IgD-negative memory B cell (primary cell): Measurements from ENCODE around the gene FXYD2. TPM values are rescaled to one million over a fixed set of nuclear protein-coding genes. Genes with fewer than 3 reads are reported as not detected.
A peak's percentile ranks its signal among the peaks of the same experiment; 100 is the strongest.

Source experiments
- H3K27ac Mint-ChIP-seq, 3 donors: one replicate each; pipeline ENCODE4 v1.8.0; 2020 to 2022; ENCODE audit warnings: mild to moderate bottlenecking in 3 of 3, mixed read lengths in 3 of 3, moderate library complexity in 1 of 3
- H3K27me3 Mint-ChIP-seq: one replicate; pipeline ENCODE4 v1.8.0; 2021; ENCODE audit warnings: mixed read lengths
- H3K36me3 Mint-ChIP-seq: one replicate; pipeline ENCODE4 v1.8.0; 2020; ENCODE audit warnings: mild to moderate bottlenecking, mixed read lengths
- H3K4me1 Mint-ChIP-seq, 3 donors: one replicate each; pipeline ENCODE4 v1.8.0; 2020 to 2022; ENCODE audit warnings: mixed read lengths in 3 of 3, mild to moderate bottlenecking in 1 of 3
- H3K4me3 Mint-ChIP-seq, 4 donors: one replicate each; pipeline ENCODE4 v1.8.0; 2020 to 2022; ENCODE audit warnings: mild to moderate bottlenecking in 4 of 4, mixed read lengths in 4 of 4, moderate library complexity in 3 of 4
- H3K9me3 Mint-ChIP-seq, 3 donors: one replicate each; pipeline ENCODE4 v1.8.0; 2020 to 2021; ENCODE audit warnings: mixed read lengths in 3 of 3, mild to moderate bottlenecking in 1 of 3
- polyA plus RNA-seq: library from polyadenylated mRNA; unstranded; fragments of 300-500 nt; fragmentation: Illumina TruSeq; gene quantifications from one replicate; pipeline ENCODE4 v1.2.3, GENCODE V29; 2021

The FXYD2 gene
- polyA plus RNA-seq, 1 donor from 2014 or later, result not detected

DNA sequence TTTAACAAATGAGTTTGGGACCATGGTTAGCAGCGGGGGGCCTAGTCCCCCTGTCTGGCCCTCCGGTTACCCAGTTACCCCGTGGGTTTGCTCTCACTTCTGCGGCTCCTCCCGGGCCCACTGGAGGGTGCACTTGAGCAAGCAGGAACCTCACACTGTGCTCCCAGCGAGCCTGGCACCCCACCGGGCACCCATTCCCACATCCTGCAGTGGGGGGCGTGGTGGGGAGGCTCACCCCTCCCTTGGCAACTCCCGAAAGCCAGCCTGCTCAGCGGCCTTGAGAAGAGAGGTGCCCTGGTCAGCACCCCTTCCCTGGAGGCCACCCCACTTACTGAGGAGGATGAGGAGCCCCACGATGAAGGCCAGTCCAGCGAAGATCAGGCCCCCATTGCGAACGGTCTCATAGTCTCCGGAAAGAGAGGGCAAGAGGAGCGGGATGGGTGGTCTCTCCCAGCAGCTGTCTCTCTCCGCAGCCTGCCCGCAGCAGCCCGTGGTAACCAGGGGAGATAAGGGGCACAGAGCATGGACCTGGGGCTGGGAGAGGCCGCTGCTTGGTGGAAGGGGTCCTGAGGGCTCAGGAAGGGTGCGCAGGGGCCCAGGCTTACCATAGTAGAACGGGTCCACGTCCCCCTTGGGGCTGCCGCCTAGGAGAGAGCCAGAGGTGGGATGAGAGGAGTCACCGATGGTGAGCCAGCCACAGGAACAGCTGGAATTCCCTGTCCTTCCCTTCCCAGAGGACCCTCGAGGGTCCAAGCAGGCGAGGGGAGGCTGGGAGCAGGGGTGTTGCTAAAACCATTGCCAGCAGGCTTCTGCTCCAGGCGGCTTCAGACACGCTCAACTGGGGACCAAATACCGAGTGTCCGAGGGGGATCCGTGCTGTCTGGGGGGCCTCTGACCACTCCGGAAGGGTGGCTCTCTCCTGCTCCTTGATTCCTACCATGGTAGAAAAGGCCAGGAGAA is 2.2 kb downstream of the FXYD2 start:
- H3K9me3 Mint-ChIP-seq, result no peaks in the 10 kb centered on the region

GRCh38 chr11:117821431-117821830 is 3.1 kb downstream of the FXYD2 start:
- Mint-ChIP-seq H3K4me1 (peaks cover 10 to 14% (median 11%) of the 10 kb centered on the region in 3 donors), H3K9me3 (no peaks in the 10 kb centered on the region), H3K27ac (no peak overlapping the region)

More for the DNA sequence above, 2.2 kb downstream of the FXYD2 start:
- H3K4me3 Mint-ChIP-seq, result no peak overlapping the region
- no peak overlapping the region for H3K27ac Mint-ChIP-seq
- H3K27me3 Mint-ChIP-seq, result peaks cover 9% of the 10 kb centered on the region
- peaks cover 5 to 12% (median 7%) of the 10 kb centered on the region in 3 donors for H3K4me1 Mint-ChIP-seq
- H3K36me3 Mint-ChIP-seq, result no peaks in the 10 kb centered on the region

GRCh38 chr11:117820516-117820915 is 4.0 kb downstream of the FXYD2 start:
- H3K4me3 Mint-ChIP-seq, result no peak overlapping the region
- H3K9me3 Mint-ChIP-seq, result no peaks in the 10 kb centered on the region
- no peaks in the 10 kb centered on the region for H3K36me3 Mint-ChIP-seq
- peaks cover 18 to 20% (median 19%) of the 10 kb centered on the region in 3 donors for H3K4me1 Mint-ChIP-seq
- no peak overlapping the region for H3K27ac Mint-ChIP-seq
- H3K27me3 Mint-ChIP-seq, result peaks cover 7% of the 10 kb centered on the region

More at GRCh38 chr11:117821431-117821830, 3.1 kb downstream of the FXYD2 start:
- H3K36me3 Mint-ChIP-seq, result no peaks in the 10 kb centered on the region
- no peak overlapping the region for H3K4me3 Mint-ChIP-seq
- H3K27me3 Mint-ChIP-seq, result peaks cover 9% of the 10 kb centered on the region

DNA sequence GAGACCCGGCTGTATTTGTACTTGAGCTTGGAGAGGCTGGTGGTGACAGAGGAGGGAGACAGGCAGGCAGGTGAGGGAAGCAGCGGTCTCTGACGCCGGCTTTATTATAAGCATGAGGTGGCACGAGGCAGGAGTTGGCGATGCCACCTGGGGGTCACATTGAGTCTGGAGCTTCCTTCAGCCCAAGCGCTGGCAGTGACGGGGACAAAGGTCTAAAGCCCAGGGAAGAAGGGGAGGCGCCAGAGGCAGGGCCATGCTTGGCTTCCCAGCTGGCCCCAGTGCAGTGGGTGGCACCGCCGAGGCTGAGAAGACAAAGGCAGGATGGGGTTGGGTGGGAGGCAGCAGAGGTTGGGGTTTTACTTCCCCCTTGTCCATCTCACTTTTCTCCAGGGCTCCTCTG is 4.5 kb downstream of the FXYD2 start:
- peak overlapping the region in 1 of 3 donors; percentile 70 for H3K27ac Mint-ChIP-seq
- no peak overlapping the region for H3K4me3 Mint-ChIP-seq

DNA sequence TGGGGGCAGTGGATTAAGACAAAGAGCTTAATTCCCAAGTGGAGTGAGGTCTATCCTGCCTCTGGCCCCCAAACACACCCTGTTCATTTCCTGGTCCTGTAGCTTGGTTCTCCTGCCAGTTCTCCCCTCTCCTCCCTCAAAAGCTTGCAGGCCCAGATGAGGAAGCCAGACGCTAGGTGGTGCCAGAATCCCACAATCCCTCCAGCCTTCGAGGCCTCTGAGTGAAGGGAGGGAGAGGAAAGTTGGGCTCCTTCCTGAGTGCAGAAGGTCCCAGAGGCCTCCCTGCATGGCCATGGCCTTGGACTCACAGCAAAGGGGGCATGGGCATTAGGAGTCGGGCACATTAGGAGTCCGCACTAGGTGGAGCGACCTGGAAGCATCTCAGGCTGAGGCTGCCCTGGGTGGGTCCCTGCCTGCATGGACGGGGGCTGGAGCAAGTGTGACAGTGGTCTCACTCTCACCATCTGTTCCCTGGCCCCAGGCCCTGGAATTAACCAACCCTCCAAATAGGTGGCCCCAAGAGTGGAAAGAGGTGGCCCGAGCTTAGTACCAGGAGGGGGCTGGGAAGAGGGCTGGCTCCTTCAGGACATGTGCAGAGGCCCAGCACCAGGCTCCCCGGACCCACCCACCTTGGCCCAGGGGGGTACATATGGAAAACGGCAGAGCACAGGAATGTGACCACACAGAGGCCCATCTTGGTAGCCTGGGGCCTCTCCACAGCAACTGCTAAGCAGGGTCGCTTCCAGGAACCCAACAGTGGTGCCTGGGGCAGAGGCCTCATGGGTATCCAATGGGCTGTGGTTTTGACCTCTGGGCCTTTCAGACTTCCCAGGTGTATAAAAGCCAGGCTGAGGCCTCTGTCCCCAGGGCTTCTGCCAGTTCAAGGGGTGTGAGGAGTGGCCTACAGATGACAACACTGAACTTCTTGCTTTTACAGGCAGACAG is 5.2 kb downstream of the FXYD2 start:
- Mint-ChIP-seq H3K36me3 (no peaks in the 10 kb centered on the region), H3K27me3 (peaks cover 6% of the 10 kb centered on the region), H3K4me1 (peaks cover 29 to 31% (median 29%) of the 10 kb centered on the region in 3 donors), H3K4me3 (no peak overlapping the region), H3K9me3 (no peaks in the 10 kb centered on the region), H3K27ac (peak overlapping the region in 2 of 3 donors; percentile 17 to 70)

More for the DNA sequence above, 4.5 kb downstream of the FXYD2 start:
- Mint-ChIP-seq H3K27me3 (peaks cover 7% of the 10 kb centered on the region), H3K4me1 (peaks cover 22 to 24% (median 23%) of the 10 kb centered on the region in 3 donors), H3K9me3 (no peaks in the 10 kb centered on the region), H3K36me3 (no peaks in the 10 kb centered on the region)

DNA sequence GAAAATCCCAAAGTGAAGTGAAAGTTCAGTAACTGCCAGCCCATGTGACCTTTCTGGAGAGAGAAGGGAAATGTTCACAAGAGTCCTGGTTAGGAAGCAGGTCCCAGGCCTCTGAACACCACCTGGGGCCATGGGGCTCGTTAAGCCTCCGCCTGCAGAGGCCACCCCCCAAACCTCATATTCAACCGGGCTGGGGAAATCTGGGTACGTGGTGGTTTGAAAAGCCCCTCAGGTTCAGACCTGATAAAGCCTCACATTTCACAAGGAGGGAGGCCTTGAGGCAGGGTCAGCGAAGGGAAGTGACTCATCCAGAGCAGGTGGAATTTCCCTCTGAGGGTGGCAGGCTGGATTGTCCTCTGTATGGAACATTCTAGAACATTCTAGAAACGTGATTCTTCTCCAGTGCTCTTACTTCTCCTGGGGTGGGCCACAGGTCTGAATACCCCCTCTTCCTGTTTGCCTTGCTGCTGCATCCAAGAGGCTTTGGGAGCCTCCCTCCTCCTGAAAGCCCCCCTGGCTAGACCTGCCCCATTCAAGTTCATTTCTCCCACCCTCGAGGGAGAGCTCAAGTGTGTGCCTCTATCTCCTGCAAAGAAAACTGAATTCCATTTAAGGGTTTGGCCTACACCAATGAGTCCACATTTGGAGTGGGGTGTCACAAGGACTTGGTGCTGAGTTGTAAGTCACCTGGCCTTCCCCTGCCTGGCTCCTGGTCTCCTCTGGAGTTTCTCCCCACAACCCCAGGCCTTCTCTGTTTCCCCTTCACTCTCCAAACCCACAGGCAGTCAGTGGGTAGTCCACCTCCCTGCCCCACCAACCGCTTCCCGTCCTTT is 6.3 kb downstream of the FXYD2 start:
- Mint-ChIP-seq H3K9me3 (no peaks in the 10 kb centered on the region), H3K36me3 (no peaks in the 10 kb centered on the region), H3K4me1 (peaks cover 30 to 33% (median 32%) of the 10 kb centered on the region in 3 donors), H3K4me3 (peak overlapping the region in 2 of 4 donors; percentile 70 to 90), H3K27me3 (peaks cover 3% of the 10 kb centered on the region), H3K27ac (peak overlapping the region in 2 of 3 donors; percentile 78 to 98)

DNA sequence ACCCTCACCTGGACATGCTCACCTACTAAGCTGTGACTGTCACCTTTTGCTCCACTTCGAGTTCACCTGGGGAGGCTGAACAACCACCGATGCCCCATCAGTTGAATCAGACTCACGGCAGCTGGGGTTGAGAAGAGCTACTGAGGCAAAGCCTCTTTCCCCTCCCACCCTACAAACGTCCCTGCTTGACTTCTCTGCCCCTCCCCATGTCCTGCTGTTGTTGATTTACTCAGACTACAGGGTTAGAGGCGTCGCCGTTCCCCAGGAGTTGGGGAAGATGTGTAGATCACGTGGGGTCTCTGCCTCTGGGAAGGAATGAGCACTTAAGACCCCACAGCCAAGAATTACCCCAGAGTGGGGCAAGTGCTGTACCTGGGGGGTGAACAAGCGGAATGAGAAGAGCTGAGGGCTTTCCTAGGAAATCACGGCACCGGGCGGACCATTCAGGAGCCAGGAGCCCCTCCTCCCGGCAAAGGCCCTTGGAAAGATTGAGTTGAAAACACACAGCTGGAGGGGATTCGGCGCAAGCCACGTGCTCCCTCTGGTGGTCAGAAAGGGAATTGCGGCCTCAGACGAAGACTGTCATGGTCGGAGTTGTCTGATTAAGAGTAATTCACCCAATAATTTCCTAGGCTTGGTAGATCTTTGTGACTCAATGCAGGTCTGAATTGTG is 7.0 kb downstream of the FXYD2 start:
- peaks cover 28 to 33% (median 30%) of the 10 kb centered on the region in 3 donors for H3K4me1 Mint-ChIP-seq
- H3K27me3 Mint-ChIP-seq, result peaks cover 3% of the 10 kb centered on the region
- no peaks in the 10 kb centered on the region for H3K36me3 Mint-ChIP-seq
- H3K27ac Mint-ChIP-seq, result peak overlapping the region; percentile 78 to 98 (median 95)
- no peaks in the 10 kb centered on the region for H3K9me3 Mint-ChIP-seq
- H3K4me3 Mint-ChIP-seq, result peak overlapping the region in 2 of 4 donors; percentile 70 to 90

- Mint-ChIP-seq H3K27me3 (peaks cover 3% of the 10 kb centered on the region), H3K9me3 (no peaks in the 10 kb centered on the region), H3K36me3 (no peaks in the 10 kb centered on the region), H3K27ac (peak overlapping the region; percentile 95 to 98 (median 97)), H3K4me3 (peak overlapping the region in 2 of 4 donors; percentile 72 to 90), H3K4me1 (peaks cover 28 to 33% (median 30%) of the 10 kb centered on the region in 3 donors)
Measured at GRCh38 chr11:117816846-117817367, 7.6 kb downstream of the FXYD2 start.

DNA sequence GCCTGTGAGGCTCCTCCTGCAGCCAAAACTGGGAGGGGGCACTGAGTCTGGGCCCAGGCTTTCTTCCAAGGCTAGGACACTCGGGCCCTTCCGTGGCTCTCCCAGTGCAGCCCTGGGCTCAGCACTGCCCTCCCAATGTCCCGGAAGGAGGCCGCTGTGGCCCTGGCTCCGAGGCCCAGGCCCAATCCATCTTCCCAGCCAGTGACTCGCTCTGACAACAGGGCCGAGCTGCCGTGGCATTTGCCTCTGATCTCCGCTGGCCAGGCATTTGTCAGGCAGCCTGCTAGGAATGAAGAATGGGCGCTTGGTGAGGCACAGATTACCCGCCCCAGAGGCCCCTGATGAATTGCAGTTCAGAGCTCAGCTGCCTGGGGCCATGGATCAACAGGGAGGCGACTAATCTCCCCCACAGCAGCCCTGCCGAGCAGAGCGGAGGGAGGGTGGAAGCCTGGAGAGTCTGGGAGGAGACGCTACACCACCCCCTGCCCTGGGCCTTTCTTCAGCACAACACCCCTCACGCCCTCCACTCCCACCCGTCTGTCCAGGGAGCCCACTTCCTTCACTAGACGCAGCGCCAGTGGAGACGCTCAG is 8.3 kb downstream of the FXYD2 start:
- Mint-ChIP-seq H3K27me3 (peaks cover 1% of the 10 kb centered on the region), H3K27ac (peak overlapping the region; percentile 97 to 99 (median 98)), H3K9me3 (no peaks in the 10 kb centered on the region), H3K4me3 (peak overlapping the region in 3 of 4 donors; percentile 30 to 90 (median 72)), H3K4me1 (peaks cover 28 to 33% (median 30%) of the 10 kb centered on the region in 3 donors), H3K36me3 (no peaks in the 10 kb centered on the region)

GRCh38 chr11:117815262-117815803 is 9.2 kb downstream of the FXYD2 start:
- Mint-ChIP-seq H3K4me1 (peaks cover 28 to 33% (median 30%) of the 10 kb centered on the region in 3 donors), H3K36me3 (no peaks in the 10 kb centered on the region), H3K27ac (peak overlapping the region; percentile 97 to 99 (median 98)), H3K9me3 (no peaks in the 10 kb centered on the region), H3K4me3 (peak overlapping the region; percentile 70 to 92 (median 86)), H3K27me3 (peaks cover 1% of the 10 kb centered on the region)

GRCh38 chr11:117814766-117815261 is 9.7 kb downstream of the FXYD2 start:
- Mint-ChIP-seq H3K36me3 (no peaks in the 10 kb centered on the region), H3K9me3 (no peaks in the 10 kb centered on the region), H3K27me3 (peaks cover 1% of the 10 kb centered on the region), H3K27ac (peak overlapping the region; percentile 97 to 99 (median 98)), H3K4me3 (peak overlapping the region; percentile 70 to 92 (median 86)), H3K4me1 (peaks cover 28 to 34% (median 30%) of the 10 kb centered on the region in 3 donors)

- H3K36me3 Mint-ChIP-seq, result no peaks in the 10 kb centered on the region
- peaks cover 28 to 36% (median 30%) of the 10 kb centered on the region in 3 donors for H3K4me1 Mint-ChIP-seq
- peaks cover 1% of the 10 kb centered on the region for H3K27me3 Mint-ChIP-seq
- H3K4me3 Mint-ChIP-seq, result peak overlapping the region in 2 of 4 donors; percentile 79 to 92
- no peaks in the 10 kb centered on the region for H3K9me3 Mint-ChIP-seq
- peak overlapping the region; percentile 97 to 99 (median 98) for H3K27ac Mint-ChIP-seq
Measured at GRCh38 chr11:117814204-117814765, 10.3 kb downstream of the FXYD2 start.
